T-helper 2 cell (primary cell): ENCODE measurements around the gene CLEC4F.

Source experiments
- DNase-seq, 5 experiments: peaks; one replicate each; pipeline versions ENCODE4 v3.0.0 to v3.0.0-alpha.2; 2012 to 2022

CLEC4F gene

GRCh38 chr2:70785137-70785911 lies 35.1 kb downstream of the CLEC4F start:
- peak in 1 of 5 experiments; percentile 61 for DNase-seq

- no peak for DNase-seq
These were observed 36.1 kb downstream of the CLEC4F start for GRCh38 chr2:70784320-70784719.

GRCh38 chr2:70779911-70780545 lies 40.4 kb downstream of the CLEC4F start:
- no peak for DNase-seq

DNA sequence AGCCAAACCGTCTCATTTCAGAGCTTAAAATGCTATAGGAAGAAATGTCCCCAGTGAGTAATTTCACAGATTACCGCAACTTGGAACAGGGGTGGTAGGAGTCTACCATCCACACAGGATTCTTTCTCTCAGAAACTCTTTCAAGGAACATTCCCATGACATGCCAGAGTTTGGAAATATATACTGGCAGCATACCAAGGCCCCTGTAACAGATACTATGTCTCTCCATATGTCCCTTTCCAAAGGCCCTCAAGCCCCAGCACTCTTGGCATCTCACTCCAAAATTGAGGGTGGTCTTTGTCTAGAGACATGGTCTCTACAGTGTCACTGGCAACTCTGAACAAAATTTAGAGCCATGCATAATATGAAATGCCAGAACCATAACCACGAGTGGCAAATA lies 40.9 kb downstream of the CLEC4F start:
- DNase-seq, result no peak

DNA sequence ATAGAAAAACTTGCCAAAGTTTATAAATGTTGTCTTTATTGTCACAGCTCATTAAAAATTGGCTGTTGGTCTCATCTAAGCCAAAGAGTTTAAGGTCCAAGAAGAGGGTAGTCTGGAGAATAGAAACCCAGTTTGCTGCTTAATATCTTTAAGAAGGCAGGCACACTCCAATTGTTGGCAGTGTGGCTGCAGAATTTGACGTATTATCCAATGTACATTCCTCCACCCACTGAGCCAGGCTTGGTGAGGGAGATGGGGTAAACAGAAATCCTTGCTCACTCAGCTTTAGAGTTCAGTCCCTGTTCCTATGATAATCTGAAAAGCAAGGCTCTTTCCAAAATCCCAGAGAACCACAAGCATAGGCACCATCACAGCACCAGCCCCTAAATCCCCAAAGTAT lies 41.7 kb downstream of the CLEC4F start:
- DNase-seq, result no peak

GRCh38 chr2:70777450-70777849 lies 42.9 kb downstream of the CLEC4F start:
- no peak for DNase-seq

DNA sequence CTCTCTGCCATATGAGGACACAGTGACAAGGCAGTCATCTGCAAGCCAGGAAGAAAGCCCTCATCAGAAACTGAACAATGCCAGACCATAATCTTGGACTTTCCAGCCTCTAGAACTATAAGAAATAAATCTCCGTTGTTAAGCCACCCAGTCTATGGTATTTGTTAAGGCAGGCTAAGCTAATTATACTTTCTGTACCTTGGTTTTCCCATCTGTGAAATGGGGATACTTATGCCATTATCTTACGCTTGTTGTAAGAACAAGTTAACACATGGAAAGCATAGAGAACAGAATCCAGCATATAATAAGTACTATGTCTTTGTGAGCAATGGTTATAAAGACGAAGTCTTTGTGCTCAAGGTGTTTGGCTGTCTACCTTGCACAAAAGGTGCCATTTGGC lies 44.1 kb downstream of the CLEC4F start:
- DNase-seq, result no peak

- DNase-seq, result no peak
These were observed 45.3 kb downstream of the CLEC4F start for GRCh38 chr2:70775141-70775540.

DNA sequence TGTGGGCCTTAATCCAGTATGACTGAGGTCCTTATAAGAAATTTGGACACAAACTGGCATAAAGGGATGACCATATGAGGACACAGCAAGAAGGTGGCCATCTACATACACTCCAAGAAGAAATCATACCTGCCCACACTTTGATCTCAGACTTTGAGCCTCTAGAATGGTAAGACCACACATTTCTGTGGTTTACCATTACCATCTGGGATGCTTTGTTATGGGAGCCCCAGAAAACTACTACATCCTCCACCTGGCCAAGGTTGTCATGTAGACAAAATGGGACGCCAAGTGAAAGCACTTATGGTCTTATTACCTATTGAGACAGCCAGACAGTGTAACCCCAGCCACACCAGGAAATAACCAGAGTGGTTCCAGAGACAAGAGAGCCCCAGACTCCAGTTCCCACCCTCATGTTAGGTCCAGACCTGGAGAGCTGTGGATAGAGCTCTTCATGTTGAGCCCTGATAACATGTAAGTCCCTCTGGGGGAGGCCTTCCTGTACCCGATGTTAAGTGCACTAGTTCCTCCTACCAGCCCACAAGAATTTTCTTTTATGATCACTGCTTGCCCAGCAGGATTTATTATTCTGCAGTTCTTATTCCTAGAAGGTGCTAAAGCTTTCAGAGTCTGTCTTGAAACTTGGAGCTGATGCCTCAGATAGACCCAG lies 47.8 kb downstream of the CLEC4F start:
- no peak for DNase-seq

DNA sequence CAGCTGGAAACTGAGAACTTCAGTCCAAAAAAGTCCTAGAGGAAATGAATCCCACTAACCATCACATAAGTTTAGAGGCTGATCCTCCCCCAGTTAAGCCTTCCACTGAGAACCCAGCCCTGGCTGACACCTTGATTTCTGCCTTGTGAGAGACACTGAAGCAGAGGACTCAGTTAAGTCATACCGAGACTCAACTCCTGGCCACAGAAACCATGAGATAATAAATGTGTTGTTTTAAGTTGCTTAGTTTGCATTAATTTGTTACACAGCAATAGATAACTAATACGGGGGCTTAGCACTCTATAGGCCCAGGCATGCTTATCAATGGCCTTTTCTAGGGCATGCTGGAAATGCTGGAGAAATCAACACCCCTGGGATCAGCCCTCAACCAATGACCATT lies 49.0 kb downstream of the CLEC4F start:
- DNase-seq, result peak in 1 of 5 experiments; percentile 48

- DNase-seq, result no peak
These were observed 50.9 kb downstream of the CLEC4F start for GRCh38 chr2:70769450-70769849.

- no peak for DNase-seq
These were observed 51.8 kb downstream of the CLEC4F start for GRCh38 chr2:70768590-70769085.

DNA sequence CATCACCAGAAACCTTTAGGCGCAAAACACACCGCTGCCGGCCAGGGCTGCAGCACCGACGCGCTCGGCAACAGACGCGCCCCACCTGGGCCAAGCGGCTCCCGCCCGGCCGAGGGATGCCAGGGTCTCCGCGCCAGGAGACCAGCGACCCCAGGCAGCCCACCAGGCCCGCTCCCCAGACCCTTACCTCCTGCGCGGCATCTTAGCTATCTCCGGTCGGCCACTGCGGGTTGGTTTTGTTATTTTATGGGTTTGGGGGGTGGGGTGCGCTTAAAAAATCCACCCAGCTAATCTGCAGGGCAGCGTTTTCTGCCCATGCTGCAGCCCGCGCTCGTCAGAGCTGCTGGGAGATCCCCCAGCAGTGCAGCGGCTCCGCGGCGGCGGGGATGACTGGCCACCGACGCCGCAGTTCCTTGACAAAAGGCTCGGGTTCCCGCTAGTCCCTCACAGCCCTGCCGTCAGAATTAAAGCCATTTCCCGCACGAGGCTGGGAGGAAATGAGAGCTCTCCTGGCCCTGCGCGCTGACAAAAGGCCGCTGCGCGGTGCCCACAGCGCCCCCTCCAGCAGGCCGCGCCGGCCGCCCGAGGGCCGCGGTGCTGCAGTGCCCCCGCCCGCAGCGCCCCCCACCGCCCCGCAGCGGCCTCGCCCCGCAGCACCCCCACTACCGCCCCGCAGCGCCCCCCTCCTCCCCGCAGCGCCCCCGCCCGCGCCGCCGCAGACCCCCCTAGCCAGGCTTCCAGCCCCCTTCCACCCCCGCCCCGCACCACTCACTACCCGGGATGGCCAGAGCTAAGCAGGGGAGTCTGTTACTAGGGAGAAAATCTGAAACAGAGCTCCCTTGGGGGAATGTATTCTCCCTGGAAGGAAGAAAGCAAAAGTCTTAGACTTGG lies 52.5 kb downstream of the CLEC4F start, which contains the start of gene ADD2:
Gene ADD2 (minus strand): TSS at position 502 of the 891 bp plus-strand sequence. CDS start 61,792 bp downstream, outside the sequence.
- peak in 1 of 5 experiments; percentile 58 for DNase-seq

DNA sequence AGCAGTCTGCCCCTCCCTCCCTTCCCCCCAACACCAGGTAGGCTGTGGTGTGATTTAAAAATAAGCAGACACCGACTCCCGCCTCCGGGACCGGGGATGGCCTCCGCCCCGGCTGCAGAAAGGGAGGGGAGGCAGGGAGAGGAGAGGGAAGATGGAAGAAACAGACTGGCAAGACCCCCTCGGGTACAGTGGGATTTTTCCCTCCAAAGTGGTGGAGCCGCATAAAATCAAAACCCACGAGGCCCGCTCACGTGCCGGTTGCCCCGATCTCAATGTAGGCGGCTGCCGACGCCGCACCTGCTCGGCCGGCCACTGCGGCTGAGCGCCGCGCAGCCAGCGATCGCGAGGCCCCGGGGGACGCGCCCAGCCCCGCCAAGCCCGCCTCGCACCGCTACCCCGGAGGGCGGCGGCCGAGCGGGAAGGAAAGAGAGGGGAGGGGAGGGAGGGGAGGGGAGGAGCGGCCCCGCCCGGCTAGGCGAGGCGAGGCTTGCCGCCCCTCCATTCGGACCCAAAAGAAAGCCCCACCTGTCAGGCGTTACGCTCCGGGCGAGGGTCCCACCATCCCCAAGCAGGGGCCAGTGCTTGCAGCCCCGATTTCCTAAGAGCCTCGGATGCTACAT lies 53.2 kb downstream of the CLEC4F start:
- DNase-seq, result no peak

- no peak for DNase-seq
These were observed 53.9 kb downstream of the CLEC4F start for GRCh38 chr2:70766357-70767078.

DNA sequence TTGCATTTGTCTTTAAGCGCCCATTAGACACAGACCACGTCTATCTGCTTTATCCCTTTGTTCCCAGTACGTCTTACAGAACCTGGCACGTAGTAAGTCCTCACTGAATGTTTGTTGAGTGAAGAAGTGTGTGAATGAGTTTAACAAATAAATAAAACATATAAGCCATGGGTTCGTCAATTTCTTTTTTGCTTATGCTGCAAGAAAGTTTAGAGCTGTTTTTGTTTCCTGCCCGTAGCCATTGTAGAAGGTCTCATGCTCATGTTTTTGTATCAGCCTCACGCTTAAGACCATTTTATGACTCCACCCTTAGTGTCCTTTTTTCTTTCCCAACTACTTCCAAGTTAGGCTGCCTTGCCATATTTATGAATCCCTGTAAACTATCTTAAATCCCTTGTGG lies 54.9 kb downstream of the CLEC4F start:
- DNase-seq, result no peak

- DNase-seq, result no peak
These were observed 61.0 kb downstream of the CLEC4F start for GRCh38 chr2:70759446-70759845.
